CD4-positive, alpha-beta T cell treated with Interleukin-6 for 4 hours (primary cell): ENCODE results near the gene IL1RN.
"Not testable (repeated sequence)": the region's sequence is repeated elsewhere in the genome, so short reads cannot be mapped to it uniquely, and the experiment has no call there.

Experiments
- DNase-seq: peaks from one replicate; pipeline ENCODE4 v3.0.0-alpha.2; 2020; ENCODE audit warnings: mixed read lengths

IL1RN gene

DNA sequence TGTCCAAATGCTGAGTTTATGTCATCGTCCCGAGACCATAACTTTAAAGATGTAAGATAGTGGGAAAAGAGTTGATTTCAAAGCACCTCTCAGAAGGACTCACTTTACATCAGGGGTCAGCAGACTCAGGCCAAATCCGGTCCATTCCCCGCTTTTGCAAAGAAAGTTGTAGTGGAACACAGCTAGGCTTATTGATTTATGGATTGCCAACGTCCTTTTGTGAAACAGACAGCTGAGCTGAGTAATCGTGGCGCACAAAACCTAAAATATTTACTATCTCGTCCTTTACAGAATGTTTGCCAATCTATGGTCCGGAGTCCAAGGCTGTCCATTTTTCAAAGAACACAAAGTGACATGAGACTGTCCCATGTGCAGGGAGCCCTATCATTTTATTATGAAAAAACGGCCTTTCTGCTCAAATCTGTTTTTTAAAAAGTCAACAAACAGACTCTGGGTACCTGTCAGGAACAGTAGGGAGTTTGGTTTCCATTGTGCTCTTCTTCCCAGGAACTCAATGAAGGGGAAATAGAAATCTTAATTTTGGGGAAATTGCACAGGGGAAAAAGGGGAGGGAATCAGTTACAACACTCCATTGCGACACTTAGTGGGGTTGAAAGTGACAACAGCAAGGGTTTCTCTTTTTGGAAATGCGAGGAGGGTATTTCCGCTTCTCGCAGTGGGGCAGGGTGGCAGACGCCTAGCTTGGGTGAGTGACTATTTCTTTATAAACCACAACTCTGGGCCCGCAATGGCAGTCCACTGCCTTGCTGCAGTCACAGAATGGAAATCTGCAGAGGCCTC is at the start of gene IL1RN:
IL1RN (plus strand) TSS at position 754 of the 801 bp plus-strand sequence; CDS start at position 781, 27 bp downstream.
- no peak for DNase-seq

- DNase-seq, result no peak
These were observed 49.5 kb upstream of the IL1RN start for GRCh38 chr2:113077921-113078320.

DNA sequence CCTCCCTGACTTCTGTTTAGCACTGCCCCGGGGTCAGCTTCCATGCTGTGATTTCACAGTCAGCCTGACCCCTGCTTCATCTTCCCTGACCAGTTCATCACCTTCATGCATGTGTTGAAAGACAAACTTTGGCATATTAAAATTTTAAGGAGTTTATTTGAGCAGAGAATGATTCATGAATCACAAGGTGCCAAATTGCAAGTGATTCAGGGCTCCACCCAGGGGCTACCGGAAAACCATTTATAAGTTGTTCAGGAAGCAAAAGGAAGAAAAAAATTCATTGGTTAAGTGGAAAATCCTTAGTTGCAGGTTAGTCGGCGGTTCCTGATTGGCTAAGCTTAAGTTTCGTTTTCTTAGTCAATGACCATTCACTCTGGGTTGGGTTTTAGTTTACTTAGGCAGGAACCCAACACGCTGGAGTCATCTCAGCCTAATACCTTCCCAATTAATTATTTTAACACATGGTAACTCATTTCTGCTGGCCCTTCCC is 49.0 kb upstream of the IL1RN start:
- DNase-seq, result no peak

DNA sequence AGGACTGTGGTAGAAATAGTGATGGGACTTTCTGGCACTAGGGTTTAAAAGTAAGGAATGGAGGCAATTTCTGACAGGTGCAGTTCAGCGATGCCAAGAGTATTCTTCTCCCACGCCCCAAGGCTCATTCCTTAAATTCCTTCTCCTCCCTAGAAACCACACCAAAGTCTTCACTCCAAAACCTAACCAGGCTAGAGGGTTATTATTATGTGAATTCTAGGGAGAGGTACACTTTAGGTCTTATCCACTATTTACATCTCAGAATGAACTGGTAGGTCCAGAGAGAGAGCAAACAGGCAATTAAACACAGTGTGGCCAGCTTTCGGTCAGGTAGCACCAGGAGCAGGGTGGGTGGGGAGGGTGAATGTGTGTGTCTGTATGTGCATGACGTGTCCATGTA is 48.3 kb upstream of the IL1RN start:
- no peak for DNase-seq

DNA sequence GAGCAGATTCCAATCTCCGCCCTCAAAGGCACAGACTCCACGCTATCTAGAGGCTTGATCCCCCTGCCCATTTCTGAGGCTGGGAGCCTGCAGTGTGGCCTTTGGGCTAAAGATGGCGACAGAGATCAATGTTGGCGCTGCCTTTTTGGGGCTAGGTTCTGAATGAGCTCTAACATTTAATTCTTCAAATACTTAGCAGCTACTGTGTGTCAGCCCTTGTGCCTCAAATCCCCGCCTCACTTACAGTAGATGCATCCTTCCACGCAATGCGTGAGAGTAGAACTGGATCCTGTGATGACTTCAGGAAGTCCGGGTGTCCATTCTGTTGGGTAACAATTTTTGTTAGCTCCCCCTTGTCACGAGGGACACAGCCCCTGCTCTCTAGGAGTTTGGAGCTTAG is 47.3 kb upstream of the IL1RN start:
- DNase-seq, result peak; percentile 46

DNA sequence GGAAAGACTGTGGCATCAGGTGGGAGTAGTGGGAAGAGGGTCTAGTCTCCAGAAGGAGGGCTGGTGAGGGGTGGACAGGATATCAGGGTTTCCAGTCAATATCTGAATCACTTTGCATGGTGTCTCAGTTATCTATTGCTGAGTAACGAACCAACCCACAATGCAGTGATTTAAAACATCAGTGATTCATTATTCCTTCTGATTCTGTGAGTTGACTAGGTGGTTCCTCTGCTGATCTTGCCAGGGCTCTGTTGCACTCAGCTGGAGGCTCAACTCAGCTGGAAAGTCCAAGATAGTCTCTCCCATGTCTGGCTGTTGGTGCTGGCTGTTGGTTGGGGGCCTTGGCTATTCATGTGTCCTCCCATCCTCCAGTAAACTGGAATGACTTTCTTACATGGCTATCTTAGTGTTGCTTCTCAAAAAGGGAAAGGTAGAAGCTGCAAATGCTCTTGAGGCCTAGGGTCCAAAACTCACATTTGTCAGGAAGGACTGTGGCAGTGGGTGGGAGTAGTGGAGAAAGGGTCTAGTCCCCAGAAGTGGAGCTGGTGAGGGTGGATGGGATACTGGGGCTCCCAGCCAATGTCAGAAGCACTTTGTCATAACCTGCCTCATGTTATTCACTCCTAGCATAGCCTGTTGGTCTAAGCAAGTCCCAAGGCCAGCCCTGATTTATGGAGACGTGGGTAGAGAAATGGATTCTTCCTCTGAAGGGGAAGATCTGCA is 45.7 kb upstream of the IL1RN start:
- DNase-seq, result no peak

- DNase-seq, result no peak
These were observed 44.1 kb upstream of the IL1RN start for GRCh38 chr2:113083296-113083695.

DNA sequence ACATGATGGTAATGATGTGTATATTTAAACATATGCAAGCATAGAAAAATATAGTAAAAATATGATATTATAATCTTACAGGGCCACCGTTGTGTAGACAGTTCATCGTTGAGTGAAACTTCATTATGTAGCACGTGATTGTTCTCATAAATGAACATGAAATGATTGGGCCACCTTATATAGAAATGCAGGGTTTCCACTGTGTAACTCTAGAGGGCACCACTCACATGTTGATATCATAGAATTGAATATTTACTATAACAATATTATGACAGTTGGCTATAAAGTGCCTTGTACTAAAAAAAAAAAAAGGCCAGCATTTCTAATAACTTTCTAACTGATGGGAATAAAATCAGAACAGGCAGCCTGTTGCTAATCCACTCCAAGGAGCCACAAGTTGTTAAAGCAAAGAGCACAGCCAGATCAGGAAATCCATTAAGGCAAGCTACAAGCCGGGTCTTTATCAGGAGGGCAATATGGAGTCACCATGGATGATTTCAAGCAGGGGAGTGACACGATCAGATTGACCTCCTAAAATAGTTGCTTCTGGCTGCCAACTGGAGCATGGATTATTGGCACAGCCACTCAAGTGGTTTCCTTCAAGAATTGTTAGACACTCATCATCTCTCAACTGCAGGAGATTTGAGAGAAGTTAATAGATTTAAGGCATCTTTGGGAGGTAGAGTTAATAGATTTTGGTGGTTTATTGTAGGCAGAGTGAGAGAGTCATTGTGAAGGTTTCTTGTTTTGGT is 43.0 kb upstream of the IL1RN start:
- no peak for DNase-seq

DNA sequence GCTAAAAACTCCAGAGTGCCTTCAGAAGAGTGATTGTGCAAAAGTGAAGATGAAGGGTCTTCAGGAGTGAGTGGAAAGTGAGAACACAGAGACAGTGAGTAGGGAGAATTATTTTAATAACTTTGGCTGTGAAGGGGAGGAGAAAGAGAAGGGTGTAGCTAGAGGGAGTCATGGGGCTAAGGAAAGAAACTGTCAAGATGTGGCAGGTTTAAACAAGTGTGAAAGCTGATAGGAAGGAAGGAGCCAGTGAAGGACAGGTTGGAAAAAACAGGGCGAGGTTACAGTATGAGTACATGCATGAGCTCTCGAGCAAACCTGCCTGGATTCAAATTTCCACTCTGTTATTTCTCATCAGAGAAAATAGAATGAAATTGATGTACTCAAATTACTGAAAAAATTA is 41.9 kb upstream of the IL1RN start:
- DNase-seq, result no peak

GRCh38 chr2:113088213-113088992 is 39.0 kb upstream of the IL1RN start:
- no peak for DNase-seq

DNA sequence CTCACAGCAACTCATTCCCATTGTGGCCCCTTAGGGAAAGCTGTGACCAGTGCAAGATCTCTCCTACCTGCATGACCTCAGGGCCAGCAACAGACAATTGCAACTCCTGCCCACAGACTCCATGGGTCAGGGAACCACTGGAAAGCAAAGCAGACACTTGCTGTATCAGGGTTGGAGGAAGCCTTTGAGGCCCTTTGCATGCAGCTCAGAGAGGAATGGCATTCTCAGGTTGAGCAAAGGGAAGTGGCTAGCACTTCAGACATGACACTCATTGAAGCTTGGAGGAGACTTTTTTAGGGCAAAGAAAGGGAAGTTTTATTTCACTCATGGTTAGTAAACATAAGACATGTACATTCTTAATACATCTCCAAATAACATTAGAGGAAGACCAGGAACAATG is 37.5 kb upstream of the IL1RN start:
- no peak for DNase-seq

DNA sequence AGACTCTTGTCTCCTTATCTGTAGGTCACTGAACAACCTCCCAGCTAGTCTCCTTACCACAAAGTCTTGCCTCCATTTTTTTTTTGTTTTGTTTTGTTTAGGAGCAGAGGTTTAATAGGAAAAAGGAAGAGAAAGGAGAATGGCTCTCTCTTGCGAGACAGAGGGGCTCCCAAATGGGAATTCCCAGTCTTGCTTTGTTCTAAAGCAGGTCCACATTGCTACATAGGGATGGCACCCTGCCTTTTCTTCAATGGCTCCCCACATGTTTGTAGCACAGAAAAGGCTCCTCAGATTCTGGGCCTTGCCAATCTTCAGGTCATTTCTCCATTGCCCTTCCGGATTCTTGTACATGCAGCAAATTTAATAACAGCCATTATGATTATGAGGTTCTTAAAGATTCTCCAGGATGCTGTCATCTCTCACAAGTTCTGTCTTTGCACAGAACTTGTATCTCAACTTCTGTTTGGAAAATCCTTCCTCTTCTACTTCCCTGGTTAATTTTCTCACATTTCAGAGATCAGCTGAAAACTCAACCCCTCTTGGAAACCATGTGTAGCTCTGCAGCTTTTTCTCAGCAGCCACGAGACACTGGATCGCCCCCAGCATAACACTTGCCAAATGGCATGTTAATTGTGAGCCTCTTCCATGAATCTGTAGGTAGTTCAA is 36.0 kb upstream of the IL1RN start:
- no peak for DNase-seq

DNA sequence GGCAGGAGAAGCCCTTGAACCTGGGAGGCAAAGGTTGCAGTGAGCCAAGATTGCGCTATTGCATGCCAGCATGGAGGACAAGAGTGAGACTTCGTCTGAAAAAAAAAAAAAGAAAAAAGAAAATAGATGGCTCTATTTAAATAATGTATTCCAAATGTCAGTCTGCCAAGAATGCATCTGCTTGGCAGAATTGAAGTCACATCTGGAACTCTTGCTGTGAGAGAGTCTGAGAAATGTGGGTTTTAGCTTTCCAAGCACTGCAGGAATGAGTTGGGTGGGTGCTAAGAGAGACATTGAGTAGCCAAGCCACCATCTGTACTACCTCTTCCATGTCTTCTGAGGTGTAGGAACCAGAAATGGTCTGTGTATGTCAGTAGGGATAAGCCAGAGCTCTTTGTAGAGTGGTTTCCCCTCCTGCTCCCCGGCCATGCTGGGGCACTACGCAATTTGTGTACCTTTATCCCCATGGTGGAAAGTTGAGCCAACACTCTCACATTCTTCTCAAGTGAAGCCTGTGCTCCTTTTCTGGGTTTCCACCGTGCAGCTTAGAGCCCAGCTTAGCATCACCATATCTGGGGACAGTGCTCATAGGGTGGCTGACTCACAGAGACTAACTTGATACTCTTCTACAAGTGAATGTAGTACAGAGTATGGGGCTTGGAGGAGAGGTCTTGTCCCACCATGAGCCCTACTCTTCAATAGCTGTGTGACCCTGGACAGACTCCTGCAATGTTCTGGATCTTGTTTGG is 34.4 kb upstream of the IL1RN start:
- DNase-seq, result no peak

GRCh38 chr2:113093613-113093977 is 33.8 kb upstream of the IL1RN start:
- DNase-seq, result no peak

DNA sequence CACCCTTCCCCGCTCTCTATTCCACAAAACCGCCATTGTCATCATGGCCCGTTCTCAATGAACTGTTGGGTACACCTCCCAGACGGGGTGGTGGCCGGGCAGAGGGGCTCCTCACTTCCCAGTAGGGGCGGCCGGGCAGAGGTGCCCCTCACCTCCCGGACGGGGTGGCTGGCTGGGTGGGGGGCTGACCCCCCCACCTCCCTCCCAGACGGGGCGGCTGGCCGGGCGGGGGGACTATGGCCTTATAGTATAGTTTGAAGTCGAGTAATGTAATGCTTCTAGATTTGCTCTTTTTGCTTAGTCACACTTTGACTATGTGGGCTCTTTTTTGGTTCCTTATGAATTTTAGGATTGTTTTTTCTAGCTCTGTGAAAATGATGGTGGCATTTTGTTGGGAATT is 31.1 kb upstream of the IL1RN start:
- DNase-seq, result not testable (repeated sequence)

- DNase-seq, result not testable (repeated sequence)
These were observed 30.4 kb upstream of the IL1RN start for GRCh38 chr2:113096842-113097618.

DNA sequence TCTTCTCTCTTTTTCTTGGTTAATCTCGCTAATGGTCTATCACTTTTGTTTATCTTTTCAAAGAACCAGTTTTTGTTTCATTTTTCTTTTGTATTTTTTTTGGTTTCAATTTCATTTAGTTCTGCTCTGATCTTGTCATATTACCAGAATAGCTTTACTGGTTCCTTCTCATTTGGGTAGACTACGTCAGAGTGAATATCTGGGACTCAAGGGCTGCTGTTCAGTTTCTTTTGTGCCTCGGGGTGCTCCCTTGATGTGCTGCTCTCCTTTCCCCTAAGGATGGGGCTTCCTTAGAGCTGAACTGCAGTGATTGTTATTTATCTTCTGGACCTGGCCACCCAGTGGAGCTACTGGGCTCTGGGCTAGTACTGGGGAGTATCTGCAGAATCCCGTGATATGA is 29.4 kb upstream of the IL1RN start:
- no peak for DNase-seq

- no peak for DNase-seq
These were observed 28.9 kb upstream of the IL1RN start for GRCh38 chr2:113098532-113098931.

- no peak for DNase-seq
These were observed 25.3 kb upstream of the IL1RN start for GRCh38 chr2:113102133-113102532.

DNA sequence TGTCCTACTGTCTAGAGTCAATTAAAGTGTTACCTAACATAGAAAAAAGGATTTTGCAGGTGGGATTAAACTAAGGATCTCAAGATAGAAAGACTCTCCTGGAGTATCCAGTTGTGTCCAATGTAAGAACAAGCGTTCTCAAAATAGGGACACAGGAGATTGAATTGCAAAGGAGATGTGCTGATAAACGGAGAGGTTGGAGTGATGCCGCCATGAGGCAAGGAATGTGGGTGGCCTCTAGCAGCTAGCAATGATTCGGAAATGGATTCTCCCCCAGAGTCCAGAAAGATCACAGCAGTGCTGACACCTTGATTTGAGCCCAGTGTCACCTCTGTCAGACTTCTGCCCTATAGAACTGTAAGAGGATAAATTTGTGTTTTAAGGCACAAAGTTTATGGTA is 24.1 kb upstream of the IL1RN start:
- no peak for DNase-seq
